ENCODE results near the gene RND3. TPM values are rescaled to one million over a fixed set of nuclear protein-coding genes. Genes with fewer than 3 reads are reported as not detected.

Gene RND3
- total RNA-seq, 3 donors from 2014 or later = 42.2 to 80.1 (median 57.5) TPM

DNA sequence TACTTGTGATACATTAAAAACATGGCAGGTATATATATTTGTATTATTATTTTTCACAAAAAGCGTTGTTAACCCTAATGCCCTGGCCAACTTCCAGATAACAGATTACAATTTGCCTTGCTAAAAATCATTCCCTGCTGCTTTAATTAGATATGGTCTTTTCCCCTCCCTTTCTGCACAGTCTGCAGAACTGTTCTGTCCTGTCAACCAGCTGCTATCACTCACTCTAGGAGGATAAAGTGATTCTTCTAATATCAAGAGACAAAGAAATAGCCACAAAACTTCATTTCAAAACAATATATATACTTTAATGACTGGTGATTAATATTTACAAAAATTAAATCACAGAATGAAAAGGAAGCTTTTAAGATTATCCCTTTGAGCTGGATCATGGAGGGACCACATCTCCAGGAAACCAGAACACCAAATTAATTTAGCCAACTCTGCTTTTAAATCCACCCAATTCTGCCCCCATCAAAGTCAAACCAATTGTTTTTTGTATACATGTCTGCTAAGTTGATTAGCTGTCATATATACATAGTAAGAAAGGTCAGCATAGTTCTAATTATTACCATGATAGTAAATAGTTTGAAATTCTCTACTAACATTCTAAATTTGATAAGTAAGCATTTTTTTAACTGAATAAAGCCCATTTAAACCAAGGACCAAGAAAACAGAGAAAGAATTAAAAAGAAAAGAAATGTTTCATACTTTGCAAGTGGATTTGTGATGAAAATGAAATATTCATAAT, 55.7 kb downstream of the RND3 start:
- no peak overlapping the region for H3K4me3 ChIP-seq
- intact Hi-C loops (cut with DNase I, micrococcal nuclease) = no loop called here
- no peak for ATAC-seq
- H3K4me1 ChIP-seq (ENCODE audit: low read depth) = no peaks in the 10 kb centered on the region
- H3K36me3 ChIP-seq (ENCODE audit: low read depth) = no peaks in the 10 kb centered on the region
- DNase-seq = no peak
- TF ChIP-seq CTCF (IDR thresholded peaks at IDR 0.05) = no peak
- no peaks in the 10 kb centered on the region for H3K9me3 ChIP-seq

DNA sequence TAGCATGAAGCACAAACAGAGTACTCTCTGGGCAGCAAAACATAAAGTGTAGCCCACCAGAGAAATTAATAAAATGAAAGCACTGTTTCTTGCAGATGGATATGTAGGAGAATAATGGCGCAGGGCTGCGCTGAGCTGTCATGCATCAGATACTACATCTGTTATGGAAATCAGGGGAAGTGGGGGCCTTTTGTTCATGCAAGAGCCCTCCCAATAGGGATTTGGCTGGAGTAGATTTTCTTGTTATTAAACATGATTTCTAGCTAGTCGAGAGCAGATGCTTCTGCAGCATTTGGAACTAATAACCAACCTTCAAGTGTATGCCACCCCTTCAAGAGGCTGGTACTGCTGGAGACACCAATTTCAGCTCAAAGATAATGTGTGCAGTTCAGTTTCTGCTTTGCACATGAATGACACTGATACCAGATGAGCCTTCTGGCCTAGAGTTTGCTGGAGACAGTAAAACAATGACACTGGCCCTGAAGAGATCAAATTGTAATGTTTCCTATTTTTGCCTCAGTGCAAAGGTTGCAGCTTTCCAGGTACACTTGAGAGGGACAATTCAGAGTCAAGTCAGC, 58.0 kb downstream of the RND3 start:
- H3K4me3 ChIP-seq = no peak overlapping the region
- H3K4me1 ChIP-seq (ENCODE audit: low read depth) = no peaks in the 10 kb centered on the region
- ATAC-seq (no peak), DNase-seq (no peak)
- H3K36me3 ChIP-seq (ENCODE audit: low read depth) = no peaks in the 10 kb centered on the region
- TF ChIP-seq CTCF (IDR thresholded peaks at IDR 0.05) = no peak
- H3K9me3 ChIP-seq = no peaks in the 10 kb centered on the region
- intact Hi-C loops (cut with DNase I, micrococcal nuclease) = no loop called here

- intact Hi-C loops (cut with DNase I, micrococcal nuclease) = no loop called here
- no peak overlapping the region for H3K4me3 ChIP-seq
- TF ChIP-seq CTCF (IDR thresholded peaks at IDR 0.05) = no peak
- DNase-seq = no peak
- H3K4me1 ChIP-seq (ENCODE audit: low read depth) = peaks cover 3% of the 10 kb centered on the region
- no peaks in the 10 kb centered on the region for H3K9me3 ChIP-seq
- ATAC-seq = no peak
- H3K36me3 ChIP-seq (ENCODE audit: low read depth) = no peaks in the 10 kb centered on the region
Observed at GRCh38 chr2:150428641-150429040, 58.8 kb downstream of the RND3 start.

GRCh38 chr2:150427298-150427697, 60.2 kb downstream of the RND3 start:
- ATAC-seq (no peak), DNase-seq (no peak)
- no peak overlapping the region for H3K4me3 ChIP-seq
- no peaks in the 10 kb centered on the region for H3K36me3 ChIP-seq (ENCODE audit: low read depth)
- no peaks in the 10 kb centered on the region for H3K9me3 ChIP-seq
- H3K4me1 ChIP-seq (ENCODE audit: low read depth) = peaks cover 3% of the 10 kb centered on the region
- TF ChIP-seq CTCF (IDR thresholded peaks at IDR 0.05) = no peak
- intact Hi-C loops (cut with DNase I, micrococcal nuclease) = no loop called here

DNA sequence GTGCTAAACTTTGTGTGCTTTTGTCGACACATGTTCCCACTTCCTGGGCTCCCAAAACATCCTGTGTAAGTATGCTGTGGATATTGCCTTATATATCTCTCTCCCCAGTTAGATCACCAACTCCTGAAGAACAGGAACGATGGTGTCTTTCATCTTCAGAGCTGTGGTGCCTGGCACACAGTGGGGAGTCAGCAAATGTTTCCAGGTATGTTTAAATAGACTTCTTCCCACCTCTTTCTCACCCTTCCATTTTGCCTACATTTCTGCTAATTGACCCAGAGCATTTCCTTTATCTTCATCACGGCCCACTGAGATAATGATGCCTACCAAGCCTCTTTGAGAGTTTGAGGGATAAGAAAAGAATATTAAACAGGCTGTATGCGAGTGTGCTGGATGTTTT, 60.7 kb downstream of the RND3 start:
- DNase-seq (no peak), ATAC-seq (no peak)
- TF ChIP-seq CTCF (IDR thresholded peaks at IDR 0.05) = no peak
- Histone ChIP-seq H3K9me3 (no peaks in the 10 kb centered on the region), H3K4me1 (ENCODE audit: low read depth) (peaks cover 5% of the 10 kb centered on the region), H3K4me3 (no peak overlapping the region), H3K36me3 (ENCODE audit: low read depth) (no peaks in the 10 kb centered on the region)
- intact Hi-C loops (cut with DNase I, micrococcal nuclease) = no loop called here

Measured in mucosa of descending colon (tissue), 3 donors.